Measurements from ENCODE around the gene PLP2. TPM values are rescaled to one million over a fixed set of nuclear protein-coding genes. Genes with fewer than 3 reads are reported as not detected.
A peak's percentile ranks its signal among the peaks of the same experiment; 100 is the strongest.
"Not testable (repeated sequence)": the region's sequence is repeated elsewhere in the genome, so short reads cannot be mapped to it uniquely, and the experiment has no call there.

PLP2 gene, protein sequence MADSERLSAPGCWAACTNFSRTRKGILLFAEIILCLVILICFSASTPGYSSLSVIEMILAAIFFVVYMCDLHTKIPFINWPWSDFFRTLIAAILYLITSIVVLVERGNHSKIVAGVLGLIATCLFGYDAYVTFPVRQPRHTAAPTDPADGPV
- 10 to 100 TPM; 33.5 to 41.7 (median 36.1) TPM for polyA plus RNA-seq (ENCODE audit: insufficient read length in 4 of 4)

DNA sequence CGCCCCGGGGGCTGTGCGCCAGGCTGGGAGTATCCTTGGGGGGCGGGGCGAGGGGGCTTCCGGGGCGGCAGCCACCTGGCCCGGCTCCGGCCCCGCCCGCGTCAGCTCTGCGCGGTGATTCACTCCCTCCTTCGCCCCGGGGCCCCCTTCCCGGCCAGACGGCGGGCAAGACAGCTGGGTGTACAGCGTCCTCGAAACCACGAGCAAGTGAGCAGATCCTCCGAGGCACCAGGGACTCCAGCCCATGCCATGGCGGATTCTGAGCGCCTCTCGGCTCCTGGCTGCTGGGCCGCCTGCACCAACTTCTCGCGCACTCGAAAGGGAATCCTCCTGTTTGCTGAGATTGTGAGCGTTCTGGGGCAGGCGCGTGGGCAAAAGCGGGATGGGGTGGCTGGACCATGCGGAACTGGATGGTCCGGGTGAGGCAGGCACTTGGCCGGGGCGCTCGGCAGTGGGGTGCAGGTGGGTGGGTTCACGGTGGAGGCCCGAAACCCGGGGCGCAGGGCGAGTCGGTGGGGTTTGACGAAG lies at the start of gene PLP2:
Gene PLP2 (plus strand): TSS at position 147 of the 528 bp plus-strand sequence. CDS start 103 bp downstream, at position 250.
- no peak for DNase-seq (ENCODE audit: low read depth in 4 of 4, low spot score in 3 of 4)

DNA sequence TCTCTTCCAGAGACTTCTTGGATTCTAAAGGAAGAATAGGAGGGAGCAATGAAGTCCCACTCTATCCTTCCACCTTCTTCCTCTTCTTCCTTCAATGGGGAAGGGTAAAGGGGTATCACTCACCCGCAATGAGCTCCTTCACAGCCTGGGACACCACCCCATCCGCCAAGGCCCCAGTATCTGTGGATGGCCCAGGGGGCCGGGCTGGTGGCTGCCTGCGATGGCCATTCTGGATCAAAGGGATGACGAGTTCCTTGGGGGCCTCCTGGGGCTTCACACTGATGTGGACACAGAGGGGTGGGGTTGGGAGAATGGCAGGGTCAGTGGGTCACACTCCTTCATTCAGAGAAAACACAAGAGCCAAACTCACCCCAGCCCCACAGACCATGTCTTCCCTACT lies 49.2 kb upstream of the PLP2 start:
- no peak for DNase-seq (ENCODE audit: low read depth in 4 of 4, low spot score in 3 of 4)

DNA sequence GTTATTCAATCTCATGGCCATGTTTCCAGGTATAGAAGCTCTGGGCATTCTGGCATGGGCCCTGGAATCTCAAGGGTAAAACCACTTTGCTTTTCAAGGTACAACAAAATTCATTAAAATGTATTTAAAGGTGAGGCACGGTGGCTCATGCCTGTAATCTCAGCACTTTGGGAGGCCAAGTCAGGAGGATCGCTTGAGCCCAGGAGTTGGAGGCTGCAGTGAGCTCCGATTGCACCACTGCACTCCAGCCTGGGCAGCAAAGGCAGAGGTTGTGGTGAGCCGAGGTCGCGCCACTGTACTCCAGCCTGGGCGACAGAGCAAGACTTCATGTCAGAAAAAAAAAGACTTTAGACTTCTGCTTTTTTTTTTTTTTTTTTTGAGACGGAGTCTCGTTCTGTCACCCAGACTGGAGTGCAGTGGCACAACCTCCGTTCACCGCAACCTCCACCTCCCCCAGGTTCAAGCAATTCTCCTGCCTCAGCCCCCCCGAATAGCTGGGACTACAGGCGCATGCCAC lies 43.9 kb upstream of the PLP2 start:
- DNase-seq (ENCODE audit: low read depth in 4 of 4, low spot score in 3 of 4) = not testable (repeated sequence)

DNA sequence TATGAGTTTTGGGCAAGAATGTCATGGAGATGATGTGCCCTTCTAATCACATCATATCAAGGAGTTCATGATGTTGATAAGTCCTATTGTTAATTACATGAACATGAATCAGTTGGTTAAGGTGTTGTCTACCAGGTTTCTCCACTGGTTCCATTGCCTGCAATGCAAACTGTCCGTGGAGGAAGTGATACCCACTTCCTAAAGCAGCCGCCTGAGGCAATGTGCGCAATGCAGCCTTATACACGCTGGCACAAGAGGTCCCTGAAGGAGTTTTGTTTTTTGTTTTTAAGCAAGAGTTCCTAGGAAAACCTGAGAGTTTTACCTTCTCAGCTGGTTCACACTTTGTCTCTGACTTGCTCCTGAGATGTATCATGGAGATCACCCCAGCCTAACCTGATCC lies 42.3 kb upstream of the PLP2 start:
- no peak for DNase-seq (ENCODE audit: low read depth in 4 of 4, low spot score in 3 of 4)

GRCh38 chrX:49132275-49132674 lies 39.4 kb upstream of the PLP2 start:
- not testable (repeated sequence) for DNase-seq (ENCODE audit: low read depth in 4 of 4, low spot score in 3 of 4)

DNA sequence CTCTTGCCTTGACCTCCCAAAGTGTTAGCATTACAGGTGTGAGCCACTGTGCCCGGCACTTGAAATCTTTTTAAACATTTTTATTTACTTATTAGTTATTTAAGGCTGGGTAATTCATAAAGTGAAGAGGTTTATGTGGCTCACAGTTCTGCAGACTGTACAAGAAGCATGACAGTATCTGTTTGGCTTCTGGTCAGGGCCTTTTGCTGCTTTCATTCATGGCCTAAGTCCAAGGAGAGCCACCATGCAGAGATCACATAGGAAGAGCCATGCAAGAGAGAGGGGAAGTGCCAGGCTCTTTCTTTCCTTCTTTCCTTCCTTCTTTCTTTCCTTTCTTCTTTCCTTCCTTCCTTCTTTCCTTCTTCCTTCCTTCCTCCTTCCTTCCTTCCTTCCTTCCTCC lies 37.9 kb upstream of the PLP2 start:
- no peak for DNase-seq (ENCODE audit: low read depth in 4 of 4, low spot score in 3 of 4)

GRCh38 chrX:49137492-49137891 lies 34.2 kb upstream of the PLP2 start:
- DNase-seq (ENCODE audit: low read depth in 4 of 4, low spot score in 3 of 4) = no peak

DNA sequence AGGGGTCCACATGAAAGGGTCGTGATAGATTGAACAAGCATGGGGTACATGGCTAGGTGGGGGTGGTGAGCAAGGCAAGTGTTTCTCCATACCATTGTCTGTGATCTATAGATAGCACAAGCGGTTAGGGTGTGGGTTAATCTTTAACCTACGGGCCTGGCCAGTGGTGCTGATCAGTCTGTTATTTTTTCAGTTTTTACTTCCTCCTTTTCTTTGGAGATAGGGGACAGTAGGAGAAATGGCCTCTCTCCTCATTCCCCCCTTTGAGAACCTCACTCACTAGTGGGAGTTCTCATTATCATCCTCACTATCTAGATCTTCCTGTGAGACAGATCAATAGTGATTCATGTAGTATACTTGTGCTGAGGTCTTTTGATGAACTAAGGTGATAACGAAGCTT lies 32.0 kb upstream of the PLP2 start:
- no peak for DNase-seq (ENCODE audit: low read depth in 4 of 4, low spot score in 3 of 4)

- DNase-seq (ENCODE audit: low read depth in 4 of 4, low spot score in 3 of 4) = not testable (repeated sequence)
Measured at GRCh38 chrX:49142264-49142663, 29.4 kb upstream of the PLP2 start.

GRCh38 chrX:49143154-49143553 lies 28.5 kb upstream of the PLP2 start:
- not testable (repeated sequence) for DNase-seq (ENCODE audit: low read depth in 4 of 4, low spot score in 3 of 4)

DNA sequence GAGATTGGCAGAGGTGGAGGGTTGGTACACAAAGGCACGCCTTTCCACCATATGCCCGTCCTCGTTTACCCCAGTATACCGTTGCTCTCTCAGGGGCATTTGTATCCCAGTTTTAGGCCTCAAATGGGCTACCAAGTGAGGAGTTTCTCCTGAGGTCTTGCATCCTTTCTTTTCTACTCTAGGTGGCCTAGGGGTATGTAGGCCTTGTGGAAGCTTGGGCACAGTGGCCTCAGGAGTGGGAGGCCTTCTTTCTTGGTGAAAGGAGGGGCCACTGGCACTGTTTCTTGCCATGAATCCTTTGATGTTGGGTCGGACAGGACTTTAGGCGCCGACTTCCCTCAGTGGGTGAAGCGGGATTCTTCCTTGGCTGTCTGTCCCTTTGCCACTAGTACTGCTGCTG lies 24.4 kb upstream of the PLP2 start:
- no peak for DNase-seq (ENCODE audit: low read depth in 4 of 4, low spot score in 3 of 4)

DNA sequence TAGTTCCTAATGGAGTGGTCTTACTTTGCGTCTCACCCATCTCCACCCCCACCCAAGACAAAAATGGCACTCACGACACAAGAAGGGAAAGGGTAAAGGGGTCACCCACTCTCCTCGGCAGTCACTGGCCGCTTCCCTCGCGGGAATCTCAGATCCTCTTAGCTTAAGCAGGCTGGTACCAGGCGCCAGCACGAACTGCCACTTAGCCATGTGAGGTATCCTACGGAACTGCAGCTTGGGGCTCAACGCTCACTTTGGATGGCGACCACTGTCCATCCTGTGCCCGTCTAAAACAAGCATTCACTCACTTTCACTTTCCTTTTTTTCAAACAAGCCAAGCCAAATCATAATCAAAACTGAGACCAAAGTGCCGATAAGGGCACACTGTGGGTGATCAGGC lies 23.8 kb upstream of the PLP2 start:
- no peak for DNase-seq (ENCODE audit: low read depth in 4 of 4, low spot score in 3 of 4)

DNA sequence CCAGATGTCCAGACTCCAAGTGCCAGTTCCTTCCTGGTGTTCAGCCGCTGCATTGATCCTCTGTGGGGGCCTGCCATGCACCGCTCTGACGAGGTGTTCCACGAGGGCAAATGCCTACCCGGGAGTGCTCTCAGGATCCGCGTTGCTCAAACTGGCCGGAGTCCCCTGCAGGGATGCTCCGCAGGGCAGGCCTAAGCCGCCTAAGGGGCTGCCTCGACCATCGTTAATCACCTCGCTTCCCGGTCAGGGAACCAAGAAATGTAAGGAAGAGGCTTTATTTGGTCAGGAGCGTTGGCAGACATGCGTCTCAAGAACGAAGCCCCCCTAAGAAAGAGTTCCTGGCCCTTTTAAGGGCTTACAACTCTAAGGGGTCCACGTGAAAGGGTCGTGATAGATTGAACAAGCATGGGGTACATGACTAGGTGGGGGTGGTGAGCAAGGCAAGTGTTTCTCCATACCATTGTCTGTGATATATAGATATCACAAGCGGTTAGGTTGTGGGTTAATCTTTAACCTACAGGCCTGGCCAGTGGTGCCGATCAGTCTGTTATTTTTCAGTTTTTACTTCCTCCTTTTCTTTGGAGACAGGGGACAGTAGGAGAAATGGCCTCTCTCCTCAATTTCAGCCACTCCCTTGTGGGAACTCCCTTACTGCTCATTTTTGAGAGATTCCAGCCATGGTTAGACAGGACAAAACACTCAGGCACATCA lies 23.2 kb upstream of the PLP2 start:
- not testable (repeated sequence) for DNase-seq (ENCODE audit: low read depth in 4 of 4, low spot score in 3 of 4)

DNA sequence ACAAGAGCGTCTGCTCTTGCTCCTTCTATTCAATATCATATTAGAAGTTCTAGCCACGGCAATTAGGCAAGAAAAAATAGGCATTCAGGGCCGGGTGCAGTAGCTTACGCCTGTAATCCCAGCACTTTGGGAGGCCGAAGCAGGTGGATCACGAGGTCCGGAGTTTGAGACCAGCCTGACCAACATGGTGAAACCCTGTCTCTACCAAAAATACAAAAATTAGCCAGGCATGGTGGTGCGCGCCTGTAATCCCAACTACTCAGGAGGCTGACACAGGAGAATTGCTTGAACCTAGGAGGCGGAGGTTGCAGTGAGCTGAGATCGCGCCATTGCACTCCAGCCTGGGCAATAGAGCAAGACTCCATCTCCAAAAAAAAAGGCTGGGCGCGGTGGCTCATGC lies 22.4 kb upstream of the PLP2 start:
- DNase-seq (ENCODE audit: low read depth in 4 of 4, low spot score in 3 of 4) = not testable (repeated sequence)

DNA sequence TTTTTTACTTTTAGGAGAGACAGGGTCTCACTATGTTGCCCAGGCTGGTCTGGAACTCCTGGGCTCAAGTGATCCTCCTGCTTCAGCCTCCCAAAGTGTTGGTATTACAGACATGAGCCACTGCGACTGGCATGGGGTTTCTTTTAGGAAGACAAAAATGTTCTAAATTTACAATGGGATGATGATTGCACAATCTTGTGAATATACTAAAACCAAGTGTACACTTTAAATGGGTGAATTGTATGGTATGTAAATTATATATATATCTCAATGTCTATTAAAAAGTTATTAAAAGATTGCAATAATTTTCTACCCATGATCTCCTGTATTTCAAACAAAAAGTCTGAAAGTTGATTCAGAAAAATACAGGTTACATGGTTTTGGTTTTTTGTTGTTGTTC lies 18.2 kb upstream of the PLP2 start:
- no peak for DNase-seq (ENCODE audit: low read depth in 4 of 4, low spot score in 3 of 4)

GRCh38 chrX:49155243-49155899 lies 16.3 kb upstream of the PLP2 start:
- DNase-seq (ENCODE audit: low read depth in 4 of 4, low spot score in 3 of 4) = peak in 2 of 4 donors; percentile 40 to 43

- peak in 3 of 4 donors; percentile 65 to 68 (median 67) for DNase-seq (ENCODE audit: low read depth in 4 of 4, low spot score in 3 of 4)
Measured at GRCh38 chrX:49155900-49156837, 15.5 kb upstream of the PLP2 start.

DNA sequence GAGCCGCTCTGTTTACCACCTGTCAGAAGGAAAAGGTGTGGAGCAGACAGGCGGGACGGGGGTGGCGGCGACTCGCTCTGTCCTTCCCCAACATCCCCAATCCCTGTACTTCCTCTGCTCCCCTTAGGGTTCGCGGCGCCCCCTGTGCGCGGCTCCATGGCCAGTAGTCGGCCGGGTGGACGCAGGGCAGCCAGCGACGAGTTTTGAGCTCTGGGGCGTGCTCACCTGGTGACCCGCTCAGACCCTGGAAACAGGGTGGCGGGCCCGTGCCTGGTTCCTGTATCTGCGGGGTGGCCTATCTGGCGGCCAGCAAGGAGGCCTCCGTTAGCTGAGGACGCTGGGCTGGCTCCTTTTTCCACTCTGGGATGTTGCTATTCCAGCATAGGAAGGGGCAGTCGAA lies 14.5 kb upstream of the PLP2 start:
- no peak for DNase-seq (ENCODE audit: low read depth in 4 of 4, low spot score in 3 of 4)

DNA sequence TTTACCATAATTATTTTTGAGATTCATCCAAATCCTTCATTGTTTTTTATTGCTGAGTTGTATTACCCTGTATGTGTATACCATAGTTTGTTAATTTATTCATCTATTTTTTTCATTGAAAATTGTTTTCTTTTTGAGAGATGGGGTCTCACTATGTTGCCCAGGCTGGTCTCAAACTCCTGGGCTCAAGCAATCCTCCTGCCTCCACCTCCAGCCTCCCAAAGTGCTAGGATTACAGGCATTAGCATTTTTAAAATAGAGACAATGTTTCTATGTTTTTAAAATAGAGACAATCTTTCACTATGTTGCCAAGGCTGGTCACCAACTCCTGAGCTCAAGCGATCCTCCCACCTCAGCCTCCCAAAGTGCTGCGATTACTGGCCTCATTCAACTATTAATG lies 10.8 kb upstream of the PLP2 start:
- DNase-seq (ENCODE audit: low read depth in 4 of 4, low spot score in 3 of 4) = no peak

- no peak for DNase-seq (ENCODE audit: low read depth in 4 of 4, low spot score in 3 of 4)
Measured at GRCh38 chrX:49161632-49162031, 10.1 kb upstream of the PLP2 start.
